ENCODE data around the gene SMG5. TPM values are rescaled to one million over a fixed set of nuclear protein-coding genes. Genes with fewer than 3 reads are reported as not detected.

Gene SMG5
- total RNA-seq, 1 experiment from 2014 or later = 66.1 TPM

GRCh38 chr1:156281281-156281680, 1.3 kb downstream of the SMG5 start:
- DNase-seq (ENCODE audit: low read depth) = peak; percentile 73

DNA sequence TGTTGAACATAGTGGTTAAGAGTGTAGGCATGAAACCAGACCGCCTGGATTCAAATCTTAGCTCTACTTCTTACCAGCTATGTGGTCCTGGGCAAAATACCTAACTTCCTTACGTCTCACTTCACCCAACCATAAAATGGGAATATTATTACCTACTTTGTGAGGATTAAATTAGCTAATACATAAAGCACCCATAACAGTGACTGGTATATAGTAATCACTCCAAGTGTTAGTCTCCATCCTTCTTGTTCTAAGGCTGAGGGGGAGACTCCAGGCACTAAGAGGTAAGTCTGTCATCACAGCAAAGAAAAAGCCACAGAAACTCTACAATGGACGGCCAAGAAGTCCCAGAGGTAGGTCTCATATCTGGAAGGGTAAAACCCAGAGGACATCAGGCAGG, 2.8 kb downstream of the SMG5 start:
- DNase-seq (ENCODE audit: low read depth) = no peak

GRCh38 chr1:156276966-156277381, 5.7 kb downstream of the SMG5 start:
- DNase-seq (ENCODE audit: low read depth) = no peak

DNA sequence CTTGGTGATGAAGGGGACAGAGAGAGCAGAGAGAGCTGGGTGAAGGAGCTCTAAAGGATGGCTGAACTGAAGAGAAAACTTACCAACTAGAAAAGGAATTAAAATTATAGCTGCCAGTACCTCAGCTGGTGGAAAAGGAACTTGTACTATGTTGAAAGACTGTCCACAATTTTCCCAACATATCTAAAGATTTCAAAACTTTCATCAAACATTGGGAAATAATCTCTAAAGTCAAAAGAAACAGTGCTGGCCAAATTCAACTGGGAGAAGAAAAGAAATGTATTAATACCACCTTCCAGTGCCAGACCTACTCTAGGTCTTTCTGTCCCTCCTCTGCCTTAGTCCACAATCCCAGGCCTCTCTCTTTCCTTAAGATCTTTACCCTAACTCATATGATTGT, 6.1 kb downstream of the SMG5 start:
- DNase-seq (ENCODE audit: low read depth) = no peak

- DNase-seq (ENCODE audit: low read depth) = no peak
Measured at GRCh38 chr1:156270314-156270713, 12.3 kb downstream of the SMG5 start.

- DNase-seq (ENCODE audit: low read depth) = no peak
Measured at GRCh38 chr1:156268336-156268735, 14.3 kb downstream of the SMG5 start.

DNA sequence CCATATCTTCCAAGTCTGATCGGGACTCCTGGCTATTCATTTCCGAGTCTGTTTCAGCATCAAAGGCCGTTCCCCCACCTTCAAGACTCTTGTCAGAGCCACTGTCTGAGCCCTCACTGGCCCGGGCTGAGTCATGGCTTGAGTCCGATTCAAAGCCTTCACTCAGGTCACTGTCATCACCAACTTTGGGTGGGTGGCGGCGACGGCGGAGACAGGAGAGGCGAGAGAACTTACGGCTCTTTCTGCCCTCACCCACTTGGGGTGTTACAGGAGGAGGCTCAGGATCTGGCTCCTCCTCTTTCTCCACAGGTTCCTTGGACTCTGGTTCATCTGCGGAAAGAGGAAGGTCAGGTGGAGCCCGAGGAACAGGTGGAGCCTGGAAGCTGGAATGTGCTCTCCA, 16.6 kb downstream of the SMG5 start:
- DNase-seq (ENCODE audit: low read depth) = no peak

GRCh38 chr1:156263288-156263655, 19.4 kb downstream of the SMG5 start:
- no peak for DNase-seq (ENCODE audit: low read depth)

DNA sequence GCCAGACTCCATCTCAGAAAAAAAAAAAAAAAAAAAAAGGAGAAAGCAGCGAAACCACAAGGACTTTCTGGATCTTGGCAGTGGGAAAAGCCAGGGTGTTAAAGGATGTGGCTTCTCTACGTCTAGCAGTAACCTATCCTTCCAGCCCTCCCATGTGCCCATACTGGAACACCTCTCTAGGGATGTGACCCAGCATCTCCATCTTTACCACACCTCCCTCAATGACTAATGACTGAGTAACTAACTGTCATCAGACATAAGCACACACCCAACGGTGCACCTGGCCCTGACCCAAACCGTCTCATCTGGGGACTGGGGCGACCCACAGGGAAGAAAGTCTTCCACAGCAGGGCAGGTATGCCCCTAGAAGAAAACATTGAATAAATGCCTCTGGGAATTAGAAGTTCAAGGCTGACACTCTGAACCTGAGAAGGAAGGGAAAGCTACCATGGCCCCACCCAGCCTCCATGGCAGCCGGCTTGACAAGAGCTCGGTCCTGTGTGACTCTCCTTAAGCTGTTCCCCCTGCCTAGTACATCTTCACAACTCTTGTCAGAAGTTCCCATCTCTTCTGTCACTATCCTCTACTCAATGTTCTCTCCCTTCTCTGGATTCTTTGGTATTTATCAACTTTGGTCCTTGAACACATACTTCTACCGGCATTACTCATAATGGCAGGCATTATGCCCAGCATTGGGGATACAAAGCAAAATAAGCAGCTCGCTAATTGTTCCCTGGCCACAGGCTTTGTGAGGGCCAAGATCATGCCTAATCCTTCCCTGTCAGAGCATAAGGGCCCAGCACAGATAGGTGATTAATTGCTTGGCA, 20.0 kb downstream of the SMG5 start:
- peak; percentile 86 for DNase-seq (ENCODE audit: low read depth)

DNA sequence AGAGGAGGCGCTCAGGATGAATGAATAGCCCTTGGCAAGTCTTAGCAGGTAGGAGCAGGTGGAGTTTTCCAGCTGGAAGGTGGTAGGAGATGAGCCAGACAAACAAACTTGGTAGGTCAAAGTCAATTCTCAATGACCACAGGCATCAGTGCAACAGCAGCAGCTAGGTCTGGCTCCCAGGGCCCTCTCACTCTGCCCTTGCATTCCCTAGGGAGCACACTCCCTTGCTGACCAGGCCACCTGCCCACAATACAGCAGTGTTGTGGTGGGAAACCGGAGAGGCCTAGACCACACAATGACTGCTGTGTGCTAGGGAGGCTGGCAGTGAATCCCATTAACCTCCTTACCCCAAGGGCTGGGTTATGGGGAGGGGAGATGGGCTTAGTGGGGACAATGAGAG, 21.7 kb downstream of the SMG5 start:
- DNase-seq (ENCODE audit: low read depth) = peak; percentile 76

- DNase-seq (ENCODE audit: low read depth) = no peak
Measured at GRCh38 chr1:156259805-156260204, 22.8 kb downstream of the SMG5 start.

DNA sequence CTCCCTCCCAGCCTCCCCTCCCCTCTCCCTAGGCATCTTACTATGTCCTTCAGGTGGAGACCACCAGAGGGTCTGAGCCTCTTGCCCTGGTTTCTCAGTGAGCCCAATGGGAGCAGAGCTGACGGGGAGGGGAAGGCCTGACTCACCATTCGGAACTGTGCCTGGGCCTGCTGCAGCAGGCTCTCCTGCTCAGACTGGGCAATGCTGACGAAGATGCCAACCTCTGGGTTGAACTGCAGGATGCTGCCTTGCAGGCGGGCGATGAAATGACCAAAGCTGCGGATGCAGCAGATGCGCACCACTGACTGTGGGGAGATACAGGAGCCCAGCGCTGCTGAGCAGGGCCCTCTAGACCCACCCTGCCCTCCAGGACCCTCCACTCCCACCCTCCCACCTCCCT, 23.8 kb downstream of the SMG5 start:
- no peak for DNase-seq (ENCODE audit: low read depth)

DNA sequence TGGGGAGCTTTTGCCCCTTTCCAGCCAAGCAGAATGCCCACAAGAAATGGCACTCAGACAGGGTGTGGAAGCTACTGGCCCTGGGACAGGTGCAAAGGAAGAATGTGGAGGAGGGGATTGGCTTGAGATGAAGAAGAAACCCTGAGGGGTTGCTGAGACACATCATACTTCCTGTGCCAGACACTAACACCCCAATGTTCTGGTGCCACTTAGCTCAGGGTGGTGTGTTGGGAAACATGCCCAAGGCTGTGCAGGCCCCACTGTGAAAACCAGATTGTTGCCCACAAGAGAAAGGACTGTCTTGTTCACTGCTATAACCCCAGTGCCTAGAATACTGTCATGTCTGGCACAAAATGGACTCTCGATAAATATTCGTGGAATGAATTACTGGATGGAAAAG, 24.9 kb downstream of the SMG5 start:
- DNase-seq (ENCODE audit: low read depth) = no peak

GRCh38 chr1:156253634-156254033, 29.0 kb downstream of the SMG5 start:
- DNase-seq (ENCODE audit: low read depth) = no peak

DNA sequence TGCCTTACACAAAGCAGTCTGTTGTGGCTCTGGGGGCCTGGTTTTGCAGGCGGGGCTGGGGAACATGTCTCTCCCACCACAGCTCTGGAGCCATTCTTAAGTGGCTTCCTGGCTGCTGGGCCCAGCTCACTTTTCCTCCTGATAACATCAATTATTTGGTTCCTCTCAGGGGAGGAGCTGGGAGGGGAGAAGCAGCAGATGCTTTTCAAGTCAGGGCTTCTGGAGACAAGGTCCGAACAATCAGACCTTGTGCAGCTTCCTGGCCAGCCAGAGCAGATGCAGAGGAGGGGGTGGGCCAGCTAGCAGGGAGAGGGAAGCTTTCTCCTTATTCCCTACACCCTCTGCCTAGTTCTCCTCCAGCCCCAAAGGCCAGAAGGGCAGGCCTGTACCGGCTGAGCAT, 31.1 kb downstream of the SMG5 start:
- DNase-seq (ENCODE audit: low read depth) = no peak

- DNase-seq (ENCODE audit: low read depth) = no peak
Measured at GRCh38 chr1:156249593-156249992, 33.0 kb downstream of the SMG5 start.

- no peak for DNase-seq (ENCODE audit: low read depth)
Measured at GRCh38 chr1:156248323-156248683, 34.3 kb downstream of the SMG5 start.

- no peak for DNase-seq (ENCODE audit: low read depth)
Measured at GRCh38 chr1:156247460-156248322, 34.9 kb downstream of the SMG5 start, which contains the start of gene PAQR6. TSS of gene PAQR6 (minus strand) at chr1:156248056. CDS start at chr1:156246731, 1,325 bp downstream.

DNA sequence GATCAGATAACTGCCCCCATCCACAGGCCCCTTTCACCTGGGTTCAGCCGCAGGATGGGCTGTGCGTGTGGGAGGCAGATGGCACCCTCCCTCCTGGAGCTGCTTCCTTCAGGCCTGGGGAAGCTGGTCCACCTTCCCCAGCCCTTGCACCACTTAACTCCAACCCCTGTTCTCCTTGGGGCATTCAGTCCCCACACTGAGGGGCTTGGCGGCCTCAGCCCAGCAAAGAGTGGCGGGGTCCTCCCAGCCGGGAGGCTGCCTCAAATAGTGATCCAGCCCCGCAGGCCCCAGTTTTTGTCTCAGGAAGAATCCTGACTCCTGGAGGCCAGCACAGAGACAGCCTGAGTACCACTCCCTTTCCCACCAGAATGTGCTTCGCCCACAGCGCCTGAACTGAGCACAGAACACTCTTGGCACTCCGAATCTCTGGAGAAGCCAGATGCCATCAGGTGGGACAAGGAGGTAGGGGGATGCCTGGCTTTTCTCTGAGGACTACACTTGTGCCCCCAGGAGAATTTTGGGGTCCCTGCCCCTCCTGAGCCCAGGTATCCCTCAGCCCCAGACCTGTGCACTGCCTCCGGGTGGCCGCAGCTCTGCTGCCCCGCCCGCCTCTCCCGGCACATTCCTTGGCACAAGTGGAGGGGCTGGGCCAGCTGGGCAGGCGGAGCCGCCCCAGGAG, 35.7 kb downstream of the SMG5 start:
- no peak for DNase-seq (ENCODE audit: low read depth)

DNA sequence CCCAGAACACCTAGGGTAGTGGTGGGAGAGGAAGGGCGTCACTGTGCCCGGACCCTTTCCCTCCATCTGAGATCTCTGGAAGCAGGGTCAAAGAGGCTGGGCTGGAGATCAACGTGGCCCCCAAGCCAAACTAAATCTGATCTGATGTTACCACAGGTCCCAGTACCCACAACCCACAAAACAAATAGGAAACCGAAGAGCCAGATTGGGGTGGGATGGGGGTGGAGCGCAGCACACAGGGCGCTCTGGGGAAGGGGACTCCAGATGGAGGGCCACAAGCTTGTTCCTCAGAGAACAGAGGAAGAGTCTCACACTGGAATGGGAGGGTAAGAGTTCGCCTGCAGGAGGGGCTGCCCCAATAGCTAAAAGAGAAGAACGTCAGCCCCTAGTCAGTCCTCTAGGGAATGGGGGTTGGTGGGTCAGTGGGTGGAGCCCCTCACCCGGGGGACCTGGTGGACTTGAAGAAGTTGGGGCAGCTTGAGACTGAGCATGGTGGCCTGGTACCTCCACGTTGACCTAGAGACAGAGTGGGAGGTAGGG, 36.3 kb downstream of the SMG5 start:
- no peak for DNase-seq (ENCODE audit: low read depth)

- DNase-seq (ENCODE audit: low read depth) = no peak
Measured at GRCh38 chr1:156245451-156246232, 37.0 kb downstream of the SMG5 start.
